ENCODE results near the gene AKAP6. TPM values are rescaled to one million over a fixed set of nuclear protein-coding genes. Genes with fewer than 3 reads are reported as not detected.

The AKAP6 gene
- total RNA-seq, 6 experiments from 2014 or later: 1.7 to 9.6 (median 4.3) TPM

- H3K4me1 ChIP-seq: no peaks in the 10 kb centered on the region
Measured at GRCh38 chr14:32621585-32621984, 292.5 kb downstream of the AKAP6 start.

DNA sequence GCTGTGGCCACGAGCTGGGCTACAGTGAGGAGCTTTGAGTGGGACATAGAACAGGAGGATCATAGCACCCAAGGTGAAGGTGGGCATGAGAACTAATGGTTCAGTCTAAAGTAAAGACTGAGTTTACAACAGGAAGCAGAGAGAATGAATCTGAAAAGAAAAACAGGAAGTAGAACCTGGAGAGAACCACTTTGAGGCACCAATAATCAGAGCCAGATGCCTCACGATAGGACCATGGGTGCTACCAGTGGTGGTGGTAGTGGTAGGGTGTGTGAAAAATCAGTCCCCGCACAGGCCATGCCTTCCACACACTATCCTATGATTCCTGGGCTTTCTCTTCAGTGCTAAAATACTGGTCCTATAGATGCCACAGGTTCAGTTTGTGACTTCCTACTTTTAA, 293.6 kb downstream of the AKAP6 start:
- Histone ChIP-seq H3K27ac (no peak overlapping the region), H3K9me3 (no peaks in the 10 kb centered on the region), H3K4me1 (peaks cover 0 to under 1% (median 0%) of the 10 kb centered on the region in 4 donors), H3K36me3 (no peaks in the 10 kb centered on the region), H3K27me3 (no peaks in the 10 kb centered on the region), H3K4me3 (no peak overlapping the region)
- DNase-seq: no peak
- intact Hi-C loops (cut with DNase I): no loop called here
- no peak for TF ChIP-seq POLR2A (IDR thresholded peaks at IDR 0.05)
- TF ChIP-seq, protein P1, sequence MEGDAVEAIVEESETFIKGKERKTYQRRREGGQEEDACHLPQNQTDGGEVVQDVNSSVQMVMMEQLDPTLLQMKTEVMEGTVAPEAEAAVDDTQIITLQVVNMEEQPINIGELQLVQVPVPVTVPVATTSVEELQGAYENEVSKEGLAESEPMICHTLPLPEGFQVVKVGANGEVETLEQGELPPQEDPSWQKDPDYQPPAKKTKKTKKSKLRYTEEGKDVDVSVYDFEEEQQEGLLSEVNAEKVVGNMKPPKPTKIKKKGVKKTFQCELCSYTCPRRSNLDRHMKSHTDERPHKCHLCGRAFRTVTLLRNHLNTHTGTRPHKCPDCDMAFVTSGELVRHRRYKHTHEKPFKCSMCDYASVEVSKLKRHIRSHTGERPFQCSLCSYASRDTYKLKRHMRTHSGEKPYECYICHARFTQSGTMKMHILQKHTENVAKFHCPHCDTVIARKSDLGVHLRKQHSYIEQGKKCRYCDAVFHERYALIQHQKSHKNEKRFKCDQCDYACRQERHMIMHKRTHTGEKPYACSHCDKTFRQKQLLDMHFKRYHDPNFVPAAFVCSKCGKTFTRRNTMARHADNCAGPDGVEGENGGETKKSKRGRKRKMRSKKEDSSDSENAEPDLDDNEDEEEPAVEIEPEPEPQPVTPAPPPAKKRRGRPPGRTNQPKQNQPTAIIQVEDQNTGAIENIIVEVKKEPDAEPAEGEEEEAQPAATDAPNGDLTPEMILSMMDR (IDR thresholded peaks at IDR 0.05): no peak
- 84% methylated on average over 3 of the region's 3 CpGs for WGBS (ENCODE audit: insufficient coverage, low coverage, low lambda C conversion rate, missing lambda C conversion rate)
- ATAC-seq: no peak

More at GRCh38 chr14:32621585-32621984, 292.5 kb downstream of the AKAP6 start:
- 83% methylated on average over 1 of the region's 1 CpG for WGBS (ENCODE audit: insufficient coverage, low coverage, low lambda C conversion rate, missing lambda C conversion rate)
- Histone ChIP-seq H3K27me3 (no peaks in the 10 kb centered on the region), H3K4me3 (no peak overlapping the region), H3K36me3 (no peaks in the 10 kb centered on the region), H3K9me3 (no peaks in the 10 kb centered on the region), H3K27ac (no peak overlapping the region)
- DNase-seq (no peak), ATAC-seq (no peak)
- intact Hi-C loops (cut with DNase I): no loop called here
- TF ChIP-seq, protein P1 (IDR thresholded peaks at IDR 0.05): no peak
- TF ChIP-seq POLR2A (IDR thresholded peaks at IDR 0.05): no peak

DNA sequence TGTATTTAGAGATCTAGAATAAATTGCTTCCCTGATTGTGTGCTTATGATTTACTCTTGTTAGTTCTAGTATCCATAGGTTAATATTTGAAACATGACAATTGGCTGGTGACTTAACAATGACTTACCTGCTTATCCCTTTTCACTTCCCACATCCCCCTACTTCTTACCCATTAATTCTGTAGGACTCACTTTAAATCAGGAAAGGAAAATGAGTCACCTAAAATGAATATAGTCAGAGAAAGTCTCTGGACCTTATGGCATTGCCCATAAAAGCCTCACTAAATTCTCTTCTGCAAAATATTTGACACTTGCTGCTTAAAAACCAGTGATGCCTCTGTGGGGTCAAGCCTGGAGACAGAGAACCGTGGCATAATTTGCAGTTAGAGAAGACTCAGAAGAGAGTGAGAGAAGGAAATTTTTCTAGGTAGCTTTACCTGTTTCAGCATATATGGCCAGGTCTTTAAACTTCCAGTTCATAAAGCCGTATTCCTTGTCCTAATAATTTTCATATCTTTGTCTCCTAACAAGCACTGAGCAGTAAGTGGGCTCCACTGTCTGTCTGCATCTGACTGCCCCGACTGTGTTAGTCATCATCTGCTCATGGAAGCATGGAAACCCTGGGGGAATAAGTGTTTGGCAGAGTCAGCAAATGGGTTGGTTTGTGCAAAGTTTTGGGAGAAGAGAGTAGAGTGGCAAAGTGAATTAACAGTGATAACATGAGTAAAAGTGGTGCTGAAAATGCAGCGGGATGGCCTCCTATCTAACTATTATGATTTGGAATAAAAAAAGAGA, 294.4 kb downstream of the AKAP6 start:
- no peak for DNase-seq
- H3K27ac ChIP-seq: no peak overlapping the region
- no peak overlapping the region for H3K4me3 ChIP-seq
- H3K4me1 ChIP-seq: peaks cover 0 to 3% (median 0%) of the 10 kb centered on the region in 4 donors
- WGBS (ENCODE audit: insufficient coverage, low coverage, low lambda C conversion rate, missing lambda C conversion rate): 91% methylated on average over 4 of the region's 4 CpGs
- H3K9me3 ChIP-seq: no peaks in the 10 kb centered on the region
- ATAC-seq: no peak
- intact Hi-C loops (cut with DNase I): no loop called here
- H3K27me3 ChIP-seq: no peaks in the 10 kb centered on the region
- no peak for TF ChIP-seq POLR2A (IDR thresholded peaks at IDR 0.05)
- TF ChIP-seq, protein P1 (IDR thresholded peaks at IDR 0.05): no peak
- no peaks in the 10 kb centered on the region for H3K36me3 ChIP-seq

- no peaks in the 10 kb centered on the region for H3K9me3 ChIP-seq
- DNase-seq: no peak
- WGBS (ENCODE audit: insufficient coverage, low coverage, low lambda C conversion rate, missing lambda C conversion rate): 93% methylated on average over 1 of the region's 1 CpG
- TF ChIP-seq POLR2A (IDR thresholded peaks at IDR 0.05): no peak
- TF ChIP-seq, protein P1 (IDR thresholded peaks at IDR 0.05): no peak
- no peak overlapping the region for H3K27ac ChIP-seq
- peaks cover 0 to 3% (median 0%) of the 10 kb centered on the region in 4 donors for H3K4me1 ChIP-seq
- H3K36me3 ChIP-seq: no peaks in the 10 kb centered on the region
- intact Hi-C loops (cut with DNase I): no loop called here
- no peaks in the 10 kb centered on the region for H3K27me3 ChIP-seq
- H3K4me3 ChIP-seq: no peak overlapping the region
- ATAC-seq: no peak
Measured at GRCh38 chr14:32625211-32625610, 296.1 kb downstream of the AKAP6 start.

Data from right lobe of liver (tissue), 6 donors.